GM18867 (cell line): Measurements from ENCODE around the gene FSTL4.
"Not testable (repeated sequence)": the region's sequence is repeated elsewhere in the genome, so short reads cannot be mapped to it uniquely, and the experiment has no call there.

Experiments used
- ATAC-seq: cut with Tn5 transposase; IDR thresholded peaks from one replicate; pipeline ENCODE4 v1.9.1; 2021; ENCODE audit warnings: mild to moderate bottlenecking, moderate library complexity; ENCODE audit not compliant: unreplicated experiment

FSTL4 gene

DNA sequence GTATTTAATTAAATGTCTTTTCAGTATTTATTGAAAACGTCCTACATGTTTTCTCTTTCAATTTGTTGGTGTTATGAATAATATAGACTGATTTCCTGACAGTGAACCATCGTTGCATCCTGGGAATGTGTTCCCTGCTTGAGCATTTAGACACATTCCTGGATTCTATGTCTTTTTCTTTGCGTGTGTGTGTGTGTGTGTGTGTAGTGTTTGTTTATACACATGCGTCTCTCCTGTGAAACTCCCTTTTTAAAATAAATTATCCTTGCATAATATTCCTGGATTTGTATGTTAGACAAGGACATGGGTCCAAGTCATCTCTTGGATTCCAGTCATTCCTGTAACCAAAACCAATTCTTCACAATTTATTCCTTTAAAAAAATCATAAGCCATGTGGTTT, 407.1 kb downstream of the FSTL4 start:
- no peak for ATAC-seq

DNA sequence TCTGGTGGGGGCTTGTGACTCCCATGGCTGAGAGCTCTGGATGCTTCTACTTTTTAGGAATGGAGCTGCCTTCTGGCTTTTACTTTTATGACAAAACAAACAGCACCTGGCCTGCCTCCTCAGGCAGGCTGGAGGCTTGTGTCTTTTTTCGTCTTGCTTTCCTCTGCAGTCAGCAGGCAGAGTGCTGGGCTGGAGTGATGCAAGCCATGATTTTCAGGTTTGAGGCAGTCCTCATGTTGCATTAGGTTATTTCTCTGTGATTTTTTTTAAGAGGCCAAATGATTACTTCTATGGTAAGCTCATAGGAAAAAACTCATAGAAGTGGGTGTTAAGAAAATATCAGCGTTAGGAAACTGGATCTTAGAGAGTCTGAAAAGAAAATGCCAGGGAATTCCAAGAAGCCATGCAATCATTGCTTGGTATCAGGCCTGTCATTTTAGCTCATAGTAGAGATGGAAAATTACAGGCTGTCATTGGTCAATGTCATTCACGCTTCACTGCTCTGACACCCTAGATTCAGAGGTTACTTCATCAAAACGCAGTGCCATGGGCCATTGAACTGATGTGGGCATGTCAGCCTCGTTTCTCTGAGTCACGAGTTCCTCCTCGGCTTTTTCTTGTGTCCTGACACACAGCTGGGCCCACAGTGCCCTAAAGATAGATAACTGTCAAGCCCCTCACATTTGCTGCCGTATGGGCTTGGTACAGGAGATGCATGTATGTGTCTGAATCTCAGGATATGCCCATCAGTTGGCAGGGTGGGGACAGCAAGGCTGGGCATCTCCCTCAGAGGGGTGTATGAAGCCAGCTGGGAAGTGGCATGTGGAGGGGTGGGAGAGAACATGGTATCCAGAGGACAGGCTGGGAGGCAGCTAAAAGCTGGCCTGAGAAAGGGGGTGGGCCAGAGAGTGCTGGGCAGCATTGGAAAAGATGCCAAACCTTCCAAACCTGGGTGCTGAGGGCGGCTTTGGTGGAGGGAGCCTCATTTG, 408.7 kb downstream of the FSTL4 start:
- no peak for ATAC-seq

DNA sequence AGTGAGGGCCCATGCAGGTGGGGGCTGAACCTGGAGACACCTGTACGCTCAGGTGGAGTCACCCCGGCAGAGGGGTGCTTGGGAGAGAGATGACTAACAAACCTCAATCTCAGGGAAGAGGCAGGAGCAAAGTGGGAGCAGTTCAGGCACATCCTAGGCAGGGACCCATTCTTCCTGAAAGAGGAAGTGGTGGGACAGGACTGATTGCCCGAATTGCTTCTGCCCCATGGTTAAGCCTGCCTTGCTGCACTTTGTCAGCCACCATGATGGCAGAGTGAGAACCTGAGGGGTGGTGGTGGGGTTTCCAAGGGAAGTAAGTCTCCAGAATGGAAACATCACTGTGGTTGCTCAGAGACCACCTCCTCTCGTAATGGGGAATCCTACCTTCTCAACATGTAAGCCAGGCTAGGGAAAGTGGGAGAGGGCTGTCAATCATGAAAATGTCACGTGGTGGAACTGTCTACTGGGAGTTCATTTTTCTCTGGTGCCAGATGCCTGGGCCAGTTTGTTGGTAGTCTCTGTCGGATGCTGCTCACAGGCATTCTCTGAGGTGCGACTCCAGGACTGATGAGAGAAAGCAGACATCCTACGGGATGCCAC, 410.2 kb downstream of the FSTL4 start:
- ATAC-seq = no peak

- no peak for ATAC-seq
Measured at GRCh38 chr5:133201310-133201709, 411.0 kb downstream of the FSTL4 start.

- ATAC-seq = no peak
Measured at GRCh38 chr5:133200256-133200655, 412.1 kb downstream of the FSTL4 start.

DNA sequence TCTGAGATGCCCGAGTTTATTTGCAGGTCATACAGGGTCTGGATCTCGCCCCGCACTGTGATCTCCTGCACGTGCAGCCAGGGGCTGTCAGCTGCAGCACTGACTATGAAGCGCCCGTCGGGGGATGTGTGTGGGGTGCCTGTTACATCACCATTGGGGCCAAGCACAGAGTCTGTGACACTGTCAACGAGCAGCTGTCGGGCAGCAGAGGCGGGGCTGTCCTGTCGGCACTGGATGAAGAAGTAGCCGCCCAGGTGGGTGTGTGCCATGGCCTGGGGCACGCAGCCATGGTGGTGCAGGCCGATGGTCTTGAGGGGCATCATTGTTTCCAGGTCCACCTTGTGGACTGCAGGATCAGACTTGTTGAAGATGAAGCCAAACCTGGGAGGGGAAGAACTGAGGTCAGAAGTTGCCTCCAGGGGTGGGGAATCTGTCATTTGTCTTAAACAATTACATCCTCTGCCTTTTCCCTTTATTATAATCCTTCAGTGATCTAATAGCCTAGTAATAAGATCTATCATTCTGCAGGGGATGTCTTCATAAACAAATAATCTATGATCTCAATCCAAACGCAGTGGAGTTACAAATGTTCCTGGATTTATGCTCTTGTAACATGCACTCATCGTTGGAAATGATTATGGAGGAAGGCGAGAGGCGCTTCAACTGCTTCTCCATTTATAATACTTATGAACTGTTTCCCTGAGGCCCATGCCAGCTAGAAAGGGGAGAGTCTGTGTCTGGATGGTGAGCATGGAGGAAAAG, 412.7 kb downstream of the FSTL4 start:
- no peak for ATAC-seq

DNA sequence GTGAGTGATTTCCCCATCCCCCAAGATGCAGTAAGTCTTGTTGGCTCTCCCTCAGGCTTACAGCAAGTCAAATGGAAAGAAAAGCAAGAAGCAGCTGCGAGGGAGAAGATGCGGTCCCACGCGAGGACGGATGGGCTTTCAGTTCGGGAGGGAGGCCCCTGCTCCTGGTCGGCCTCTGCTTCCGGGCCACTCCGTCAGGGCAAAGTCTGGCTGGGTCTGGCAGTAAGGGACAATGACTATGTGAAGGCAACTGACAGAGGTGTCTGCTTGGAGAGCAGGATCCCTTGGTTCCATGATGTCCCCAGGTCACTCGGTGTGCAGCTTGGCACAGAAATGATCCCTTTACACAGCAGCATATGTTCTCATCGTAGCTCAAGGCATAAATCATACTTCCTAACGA, 413.8 kb downstream of the FSTL4 start:
- no peak for ATAC-seq

DNA sequence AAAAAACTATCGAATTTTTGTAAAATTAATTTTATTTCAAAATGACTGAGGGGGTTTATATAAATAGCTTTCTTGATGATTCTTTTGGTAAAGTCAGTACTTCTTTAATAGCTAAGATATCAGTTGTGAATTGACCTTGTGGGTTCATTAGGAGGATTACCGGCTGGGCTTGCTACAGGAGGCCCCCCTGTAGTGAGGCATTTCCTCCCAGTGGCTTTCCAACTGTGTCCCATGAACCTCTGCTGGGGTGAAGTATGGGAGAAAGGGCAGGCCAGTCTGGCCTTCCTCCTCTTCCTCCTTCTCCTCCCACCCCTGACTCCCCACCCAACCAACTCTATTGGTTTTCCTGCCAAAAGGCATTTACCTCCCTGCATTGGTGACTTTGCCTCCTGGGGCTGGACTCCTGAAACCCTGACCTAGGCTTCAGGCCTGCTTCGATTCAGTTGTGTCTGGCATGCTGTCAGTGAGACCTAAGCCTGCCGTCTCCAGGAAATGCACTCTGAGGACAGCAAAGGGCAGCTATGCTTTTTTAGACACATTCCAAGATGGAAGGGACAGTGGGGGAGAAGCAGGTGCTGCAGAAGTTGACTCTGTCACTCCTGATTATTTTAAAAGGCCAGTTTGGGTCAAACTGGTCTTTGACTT, 415.8 kb downstream of the FSTL4 start:
- no peak for ATAC-seq

- ATAC-seq = no peak
Measured at GRCh38 chr5:133195250-133195649, 417.1 kb downstream of the FSTL4 start.

- ATAC-seq = no peak
Measured at GRCh38 chr5:133193794-133194193, 418.5 kb downstream of the FSTL4 start.

- ATAC-seq = no peak
Measured at GRCh38 chr5:133192716-133193115, 419.6 kb downstream of the FSTL4 start.

DNA sequence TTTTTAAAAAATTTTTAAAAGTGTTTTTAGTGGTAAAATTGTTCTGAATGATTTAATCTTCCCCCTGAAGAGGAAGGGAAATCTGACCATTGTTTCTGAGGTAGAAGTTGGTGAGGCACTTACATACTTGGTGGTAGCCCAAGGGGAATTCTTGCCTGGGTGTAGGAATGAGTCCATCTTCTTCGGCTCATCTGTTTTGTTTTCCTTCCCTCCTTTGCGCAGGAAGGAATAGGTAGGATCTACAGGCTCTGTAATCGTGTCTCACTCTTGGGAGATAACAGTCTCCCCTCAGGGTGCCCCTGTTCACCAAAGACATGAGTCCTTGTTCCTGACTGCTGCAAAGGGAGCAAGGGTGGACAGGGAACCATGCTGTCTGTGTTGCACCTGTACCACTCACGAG, 422.5 kb downstream of the FSTL4 start:
- no peak for ATAC-seq

DNA sequence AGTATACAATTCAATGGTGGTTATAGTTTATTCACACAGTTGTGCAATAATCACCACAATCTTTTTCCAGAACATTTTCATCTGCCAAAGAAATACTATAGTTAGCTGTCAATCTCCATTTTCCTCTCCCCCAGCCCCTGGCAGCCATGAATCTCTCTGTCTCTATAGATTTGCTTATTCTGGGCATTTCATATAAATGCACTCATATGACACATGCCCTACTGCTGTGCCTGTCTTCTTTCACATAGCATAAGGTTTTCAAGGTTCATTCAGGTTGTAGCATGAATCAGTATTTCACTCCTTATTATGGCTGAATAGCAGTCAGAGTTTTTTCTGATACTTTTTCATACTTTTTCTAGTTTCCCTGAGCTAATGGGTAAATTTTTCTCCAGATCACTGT, 432.9 kb downstream of the FSTL4 start:
- ATAC-seq = no peak

- ATAC-seq = not testable (repeated sequence)
Measured at GRCh38 chr5:133170756-133171387, 441.5 kb downstream of the FSTL4 start.

- no peak for ATAC-seq
Measured at GRCh38 chr5:133164759-133165158, 447.6 kb downstream of the FSTL4 start.

DNA sequence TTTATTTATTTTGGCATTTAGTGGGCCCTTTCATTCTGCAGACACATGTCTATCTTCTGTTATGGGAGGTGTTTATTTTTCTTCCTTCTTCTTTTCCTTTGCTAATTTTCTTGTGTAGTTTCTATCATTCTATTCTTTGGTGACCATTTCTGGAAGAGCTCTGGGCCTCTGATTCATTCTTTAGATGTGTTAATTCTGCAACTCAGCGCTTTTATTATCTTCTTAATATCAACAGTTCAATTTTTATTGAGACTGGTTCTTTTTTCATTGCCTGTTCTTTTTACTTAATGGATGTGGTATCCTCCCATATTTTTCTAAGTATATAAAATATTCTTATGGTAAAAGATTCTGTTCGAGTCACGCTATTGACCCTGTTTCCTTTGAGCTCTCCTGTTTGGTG, 448.5 kb downstream of the FSTL4 start:
- ATAC-seq = no peak

DNA sequence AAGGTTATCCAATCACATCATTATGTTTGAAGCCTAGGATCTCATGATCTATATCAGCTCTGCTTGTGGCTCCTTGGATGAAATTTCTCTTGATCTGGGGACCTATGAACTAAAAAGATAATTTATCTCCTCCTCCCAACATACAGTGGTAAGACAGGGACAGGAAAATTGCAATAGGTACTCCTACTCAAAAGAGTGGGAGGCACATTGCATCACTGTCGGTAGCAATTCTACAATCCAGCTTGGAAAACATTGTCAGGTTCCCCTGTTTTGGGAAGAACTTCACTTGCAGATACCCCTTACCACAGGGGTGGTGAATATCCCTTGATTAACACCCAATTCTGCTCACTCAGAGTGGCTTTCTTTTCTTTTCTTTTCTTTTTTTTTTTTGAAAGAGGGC, 452.8 kb downstream of the FSTL4 start:
- no peak for ATAC-seq

- no peak for ATAC-seq
Measured at GRCh38 chr5:133155326-133155969, 456.9 kb downstream of the FSTL4 start.

DNA sequence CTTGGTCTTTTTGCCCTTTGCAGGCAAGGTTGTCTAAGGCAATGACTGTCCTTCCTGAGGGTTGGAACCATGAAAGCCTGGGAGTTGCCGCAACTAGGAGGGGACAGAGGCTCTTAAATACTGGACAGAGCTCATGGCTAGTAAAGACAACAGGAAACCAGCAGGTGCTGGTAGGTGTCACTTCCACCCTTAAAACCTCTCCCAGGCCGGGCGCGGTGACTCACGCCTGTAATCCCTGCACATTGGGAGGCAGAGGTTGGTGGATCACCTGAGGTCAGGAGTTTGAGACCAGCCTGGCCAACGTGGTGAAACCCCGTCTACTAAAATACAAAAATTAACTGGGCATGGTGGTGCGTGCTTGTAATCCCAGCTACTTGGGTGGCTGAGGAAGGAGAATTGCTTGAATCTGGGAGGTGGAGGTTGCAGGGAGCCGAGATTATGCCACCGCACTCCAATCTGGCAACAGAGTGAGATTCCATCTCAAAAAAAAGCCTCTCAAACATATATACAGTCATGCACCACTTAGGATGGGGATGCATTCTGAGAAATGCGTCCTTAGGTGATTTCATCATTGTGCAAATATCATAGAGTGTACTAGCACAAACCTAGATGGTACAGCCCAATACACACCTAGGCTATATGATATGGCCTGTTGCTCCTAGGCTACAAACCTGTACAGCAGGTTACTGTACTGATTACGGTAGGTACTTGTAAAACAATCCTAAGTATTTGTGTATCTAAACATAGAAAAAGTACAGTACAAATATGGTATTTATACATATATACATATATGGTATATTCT, 457.9 kb downstream of the FSTL4 start:
- no peak for ATAC-seq
